B cell (primary cell): ENCODE results near the gene DIPK1B. TPM values are rescaled to one million over a fixed set of nuclear protein-coding genes. Genes with fewer than 3 reads are reported as not detected.

Experiments
- ATAC-seq: fragments of 200-7000 bp; cut with Tn5 transposase; one replicate; pipeline ENCODE4 v1.10.0; 2021; ENCODE audit warnings: low read depth, mild to moderate bottlenecking, moderate number of reproducible peaks, moderate library complexity
- CTCF ChIA-PET: fragments of 350-600 bp; sonication (Branson Sonifier 250); formaldehyde crosslinking; loops from one replicate; lab custom pipeline; 2021; ENCODE audit warnings: antibody characterized with exemption, inconsistent platforms; lab: Charles Lee
- POLR2A ChIA-PET: fragments of 350-600 bp; sonication (Branson Sonifier 250); formaldehyde crosslinking; loops from one replicate; lab custom pipeline; 2021; ENCODE audit warnings: antibody characterized with exemption; lab: Charles Lee
- DNase-seq: peaks from one replicate; pipeline ENCODE4 v3.0.0; 2013
- H2AFZ ChIP-seq: 2 replicates; pipeline ENCODE4 v1.6.1; 2012; ENCODE audit warnings: mild to moderate bottlenecking, low read depth, low read length; ENCODE audit not compliant: insufficient read depth, poor library complexity, severe bottlenecking
- H3K27ac ChIP-seq, 2 donors: 1 replicate in 1 of 2; 2 replicates in 1 of 2; pipeline ENCODE4 v1.5.1; 2012 to 2013; ENCODE audit warnings: low read length in 2 of 2, mild to moderate bottlenecking in 2 of 2, moderate library complexity in 1 of 2
- H3K27me3 ChIP-seq, 4 experiments: fragments of 200-600 bp in 1 of 4; sonication (generic) in 1 of 4; replicated peaks in 1 of 4; 1 replicate in 2 of 4; 2 replicates in 2 of 4; pipeline versions ENCODE4 v1.6.1 to v1.7.0; 2013 to 2016; ENCODE audit warnings: low read length in 3 of 4, mild to moderate bottlenecking in 2 of 4, mixed read lengths in 1 of 4, moderate library complexity in 1 of 4; ENCODE audit not compliant: insufficient read depth in 4 of 4, control insufficient read depth in 3 of 4; ENCODE audit errors: control extremely low read depth in 1 of 4
- H3K36me3 ChIP-seq, 2 experiments: replicated peaks in 1 of 2; 1 replicate in 1 of 2; 2 replicates in 1 of 2; pipeline versions ENCODE4 v1.6.1 to v1.7.1; 2013; ENCODE audit warnings: low read length in 1 of 2; ENCODE audit not compliant: insufficient read depth in 2 of 2, control insufficient read depth in 1 of 2; ENCODE audit errors: control extremely low read depth in 1 of 2, extremely low read depth in 1 of 2
- H3K4me1 ChIP-seq, 2 donors: fragments of 200-600 bp in 1 of 2; sonication (generic) in 1 of 2; 1 replicate in 1 of 2; 2 replicates in 1 of 2; pipeline versions ENCODE4 v1.5.1 to v1.6.1; 2013 to 2017; ENCODE audit warnings: low read length in 2 of 2; ENCODE audit not compliant: control insufficient read depth in 2 of 2, insufficient read depth in 2 of 2
- H3K4me2 ChIP-seq: replicated peaks from 2 replicates; pipeline ENCODE3; 2012; ENCODE audit warnings: mild to moderate bottlenecking, low read depth, low read length; ENCODE audit not compliant: poor library complexity, severe bottlenecking
- H3K4me3 ChIP-seq, 5 experiments: fragments of 200-600 bp in 1 of 5; sonication (generic) in 1 of 5; 1 replicate in 3 of 5; 2 replicates in 2 of 5; pipeline versions ENCODE4 v1.5.1 to v1.7.0; 2011 to 2016; ENCODE audit warnings: low read length in 4 of 5, mild to moderate bottlenecking in 4 of 5, low read depth in 2 of 5, control low read depth in 1 of 5, moderate library complexity in 1 of 5; ENCODE audit not compliant: insufficient read depth in 1 of 5; ENCODE audit errors: control extremely low read depth in 1 of 5, extremely low read depth in 1 of 5
- H3K79me2 ChIP-seq: fragments of 200-600 bp; sonication (generic); one replicate; pipeline ENCODE4 v1.6.0; 2016; ENCODE audit warnings: low read length; ENCODE audit not compliant: control insufficient read depth, insufficient read depth
- H3K9ac ChIP-seq: fragments of 200-600 bp; sonication (generic); 2 replicates; pipeline ENCODE4 v1.6.1; 2017; ENCODE audit warnings: mild to moderate bottlenecking, low read length, moderate library complexity
- H3K9me3 ChIP-seq, 3 donors: one replicate each; pipeline versions ENCODE4 v1.6.1 to v1.7.1; 2013; ENCODE audit warnings: low read length in 2 of 3; ENCODE audit not compliant: control insufficient read depth in 2 of 3, insufficient read depth in 1 of 3; ENCODE audit errors: control extremely low read depth in 1 of 3
- H4K20me1 ChIP-seq: 2 replicates; pipeline ENCODE4 v1.6.0; 2012; ENCODE audit warnings: mild to moderate bottlenecking, low read length; ENCODE audit not compliant: insufficient read depth, control insufficient read depth, poor library complexity, severe bottlenecking
- H3K27ac Mint-ChIP-seq: one replicate; pipeline ENCODE4 v1.8.0; 2021; ENCODE audit warnings: mixed read lengths
- H3K27me3 Mint-ChIP-seq: one replicate; pipeline ENCODE4 v1.8.0; 2021; ENCODE audit warnings: mixed read lengths
- H3K4me1 Mint-ChIP-seq: one replicate; pipeline ENCODE4 v1.8.0; 2021; ENCODE audit warnings: mixed read lengths
- H3K4me3 Mint-ChIP-seq: one replicate; pipeline ENCODE4 v1.8.0; 2021; ENCODE audit warnings: mixed read lengths
- H3K9me3 Mint-ChIP-seq: one replicate; pipeline ENCODE4 v1.8.0; 2022; ENCODE audit warnings: mixed read lengths; ENCODE audit not compliant: insufficient read depth
- EZH2 ChIP-seq: IDR thresholded peaks from 2 replicates; pipeline ENCODE4 v1.6.1; 2012; ENCODE audit warnings: borderline replicate concordance, low read depth, mild to moderate bottlenecking, moderate library complexity, low read length; ENCODE audit not compliant: insufficient read depth, poor library complexity, severe bottlenecking
- WGBS: methylation state at CpG from one replicate; pipeline ENCODE4 v1.1.5; 2013; ENCODE audit warnings: missing lambda C conversion rate; ENCODE audit not compliant: insufficient coverage; 5-methylcytosine and 5-hydroxymethylcytosine counted together
- intact Hi-C: fragments of 100-400 bp; cut with micrococcal nuclease; formaldehyde crosslinking; loops from one replicate; pipeline ENCODE4 v1.10.0; 2022
- polyA plus RNA-seq: library from polyadenylated mRNA; depleted of rRNA; stranded (reverse); fragments of >200 nt; gene quantifications from 2 replicates; pipeline ENCODE4 v1.2.3, GENCODE V29; 2012
- total RNA-seq, 2 donors: library from RNA; stranded (reverse); fragments of 120-200 nt in 1 of 2; gene quantifications; 1 replicate in 1 of 2; 2 replicates in 1 of 2; pipeline versions ENCODE4 v1.2.3 to v1.2.4, GENCODE V29; 2013 to 2022
- TF ChIP-seq, protein P1 (sequence below): fragments of 200-600 bp; IDR thresholded peaks from one replicate; pipeline ENCODE4 v1.8.0; 2022; ENCODE audit warnings: antibody characterized with exemption, mild to moderate bottlenecking

Gene DIPK1B
- total and polyA plus RNA-seq, 2 donors (not counting 1 experiment from before 2014, with no cell fraction given) = 9.6 TPM

- peaks cover 8% of the 10 kb centered on the region for H3K27me3 Mint-ChIP-seq
- peak; percentile 40 for ATAC-seq
- H3K4me3 Mint-ChIP-seq = peak overlapping the region; percentile 13
- Histone ChIP-seq H3K9me3 (no peaks in the 10 kb centered on the region), H3K9ac (no peak overlapping the region), H3K4me1 (peaks cover 16 to 36% of the 10 kb centered on the region in 2 donors), H4K20me1 (peaks cover 42% of the 10 kb centered on the region), H3K36me3 (peaks cover 0 to 28% of the 10 kb centered on the region in 2 experiments), H3K79me2 (peaks cover 12% of the 10 kb centered on the region), H2AFZ (no peak overlapping the region), H3K27ac (peak overlapping the region; percentile 34 to 47), H3K4me2 (peak overlapping the region; percentile 65), H3K27me3 (peaks cover 0 to 5% (median 0%) of the 10 kb centered on the region in 4 experiments), H3K4me3 (no peak overlapping the region)
- DNase-seq = peak; percentile 65
- ChIA-PET POLR2A (interaction anchor here (0.6 to 2.7 kb wide), 3 partner anchors 9 to 431 kb away, joined by 4 to 11 read pairs (median 9); no protein-coding TSS in a partner anchor), CTCF (interaction anchor here (2.0 kb wide), 1 partner anchor 9 kb away, joined by 8 read pairs; no protein-coding TSS in a partner anchor)
- peaks cover 30% of the 10 kb centered on the region for H3K4me1 Mint-ChIP-seq
- WGBS = 40% methylated on average over 24 of the region's 24 CpGs
- TF ChIP-seq, protein P1, sequence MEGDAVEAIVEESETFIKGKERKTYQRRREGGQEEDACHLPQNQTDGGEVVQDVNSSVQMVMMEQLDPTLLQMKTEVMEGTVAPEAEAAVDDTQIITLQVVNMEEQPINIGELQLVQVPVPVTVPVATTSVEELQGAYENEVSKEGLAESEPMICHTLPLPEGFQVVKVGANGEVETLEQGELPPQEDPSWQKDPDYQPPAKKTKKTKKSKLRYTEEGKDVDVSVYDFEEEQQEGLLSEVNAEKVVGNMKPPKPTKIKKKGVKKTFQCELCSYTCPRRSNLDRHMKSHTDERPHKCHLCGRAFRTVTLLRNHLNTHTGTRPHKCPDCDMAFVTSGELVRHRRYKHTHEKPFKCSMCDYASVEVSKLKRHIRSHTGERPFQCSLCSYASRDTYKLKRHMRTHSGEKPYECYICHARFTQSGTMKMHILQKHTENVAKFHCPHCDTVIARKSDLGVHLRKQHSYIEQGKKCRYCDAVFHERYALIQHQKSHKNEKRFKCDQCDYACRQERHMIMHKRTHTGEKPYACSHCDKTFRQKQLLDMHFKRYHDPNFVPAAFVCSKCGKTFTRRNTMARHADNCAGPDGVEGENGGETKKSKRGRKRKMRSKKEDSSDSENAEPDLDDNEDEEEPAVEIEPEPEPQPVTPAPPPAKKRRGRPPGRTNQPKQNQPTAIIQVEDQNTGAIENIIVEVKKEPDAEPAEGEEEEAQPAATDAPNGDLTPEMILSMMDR = no peak
- TF ChIP-seq EZH2 = no peak
- no peaks in the 10 kb centered on the region for H3K9me3 Mint-ChIP-seq
- H3K27ac Mint-ChIP-seq = peak overlapping the region; percentile 37
- intact Hi-C loops = loop anchor here (10.0 kb wide), 1 partner anchor 55 kb away; the partner anchor contains the start of gene EGFL7
Measured at GRCh38 chr9:136719195-136719880, 7.0 kb downstream of the DIPK1B start.

DNA sequence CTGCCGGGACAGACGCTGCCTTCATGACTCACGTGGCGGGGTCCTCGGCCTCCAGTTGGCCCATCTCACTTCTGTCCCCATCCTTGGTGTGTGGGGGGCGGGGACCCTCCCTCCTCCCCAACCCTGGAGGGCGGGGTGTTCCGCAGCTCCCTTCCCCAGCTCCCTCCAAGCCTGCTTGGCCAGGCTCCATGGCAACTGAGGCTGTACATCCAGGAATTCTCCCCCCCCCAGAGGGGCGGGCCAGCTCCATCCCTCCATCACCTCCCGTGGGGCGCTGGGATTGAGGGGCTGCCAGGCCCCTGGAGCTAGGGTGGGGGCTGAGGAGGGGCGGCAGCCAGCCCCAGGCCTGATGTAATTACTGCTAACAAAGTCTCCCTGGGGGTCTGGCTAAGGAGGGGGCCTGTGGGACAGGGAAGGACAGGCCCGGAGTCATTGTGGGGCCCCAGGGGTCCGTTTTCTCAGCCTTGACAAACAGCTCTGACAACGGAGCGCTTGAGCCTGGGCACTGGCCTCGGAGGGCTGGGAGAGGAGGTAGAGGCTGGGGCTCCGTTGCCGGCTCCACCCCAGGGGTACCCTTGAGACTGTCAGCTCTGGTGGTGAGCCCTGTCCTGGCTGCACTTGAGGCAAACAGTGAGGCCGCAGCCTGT, 8.0 kb downstream of the DIPK1B start:
- H3K79me2 ChIP-seq = peaks cover 15% of the 10 kb centered on the region
- Mint-ChIP-seq H3K27me3 (peaks cover 6% of the 10 kb centered on the region), H3K4me3 (no peak overlapping the region), H3K27ac (peak overlapping the region; percentile 53), H3K9me3 (no peaks in the 10 kb centered on the region), H3K4me1 (peaks cover 30% of the 10 kb centered on the region)
- intact Hi-C loops = no loop called here
- no peak for ATAC-seq
- no peaks in the 10 kb centered on the region for H3K27me3 ChIP-seq
- H4K20me1 ChIP-seq = peaks cover 52% of the 10 kb centered on the region
- no peak overlapping the region for H3K4me3 ChIP-seq
- peaks cover 0 to 37% of the 10 kb centered on the region in 2 experiments for H3K36me3 ChIP-seq
- no peak overlapping the region for H2AFZ ChIP-seq
- CTCF ChIA-PET = no interaction called here
- peak overlapping the region; percentile 65 for H3K4me2 ChIP-seq
- H3K27ac ChIP-seq = no peak overlapping the region
- TF ChIP-seq, protein P1 = no peak
- TF ChIP-seq EZH2 = no peak
- POLR2A ChIA-PET = interaction anchor here (0.7 kb wide), 1 partner anchor 70 kb away, joined by 3 read pairs; no protein-coding TSS in a partner anchor
- DNase-seq = no peak
- no peaks in the 10 kb centered on the region for H3K9me3 ChIP-seq
- H3K9ac ChIP-seq = no peak overlapping the region
- WGBS = 82% methylated on average over 19 of the region's 20 CpGs
- peaks cover 8 to 27% of the 10 kb centered on the region in 2 donors for H3K4me1 ChIP-seq
